Coronary artery (tissue), 2 donors: ENCODE measurements around the gene PARP8.

Experiments
- DNase-seq: peaks from one replicate; pipeline ENCODE4 v3.0.0-alpha.2; 2017; ENCODE audit warnings: low spot score
- H3K27ac ChIP-seq, 2 donors: fragments of 200-600 bp; sonication (generic); one replicate each; pipeline ENCODE4 v1.5.1; 2016 to 2019
- H3K4me3 ChIP-seq: fragments of 200-600 bp; sonication (generic); 2 replicates; pipeline ENCODE4 v1.5.1; 2016; ENCODE audit warnings: mild to moderate bottlenecking, moderate library complexity
- TF ChIP-seq, protein P1 (sequence below): fragments of 200-600 bp; sonication (generic); IDR thresholded peaks from one replicate; pipeline ENCODE4 v1.5.1; 2019; ENCODE audit warnings: antibody characterized with exemption

The PARP8 gene

DNA sequence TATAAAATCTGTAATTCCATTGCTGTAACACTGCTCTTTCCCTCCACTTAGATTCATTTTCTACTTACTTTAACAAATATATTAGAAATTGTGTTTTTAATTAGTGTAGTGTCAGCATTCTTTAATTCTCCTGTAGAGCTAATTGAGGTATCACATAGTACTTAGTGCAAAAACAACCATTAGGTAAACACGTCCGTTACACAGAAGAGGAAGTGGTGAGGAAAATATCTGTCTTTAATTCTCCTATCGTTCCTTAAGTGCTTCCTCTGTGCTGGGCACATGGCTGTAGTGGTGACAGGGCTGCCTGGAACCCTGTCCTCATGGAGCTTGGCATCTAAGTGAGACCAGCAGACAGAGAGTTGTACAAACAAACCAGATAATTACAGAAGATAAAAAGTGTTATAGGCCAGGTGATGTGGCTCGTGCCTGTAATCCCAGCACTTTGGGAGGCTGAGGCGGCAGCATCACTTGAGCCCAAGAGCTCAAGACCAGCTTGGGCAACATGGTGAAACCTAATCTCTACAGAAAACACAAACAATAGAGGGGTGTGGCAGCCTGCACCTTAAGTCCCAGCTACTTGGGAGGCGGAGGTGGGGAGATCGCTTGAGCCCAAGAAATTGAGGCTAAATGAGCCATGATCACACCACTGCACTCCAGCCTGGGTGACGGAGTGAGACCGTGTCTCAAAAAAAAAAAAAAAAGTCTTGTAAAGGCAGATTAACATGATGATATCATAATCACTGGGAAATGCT is 36.4 kb downstream of the PARP8 start:
- no peak for DNase-seq
- TF ChIP-seq, protein P1, sequence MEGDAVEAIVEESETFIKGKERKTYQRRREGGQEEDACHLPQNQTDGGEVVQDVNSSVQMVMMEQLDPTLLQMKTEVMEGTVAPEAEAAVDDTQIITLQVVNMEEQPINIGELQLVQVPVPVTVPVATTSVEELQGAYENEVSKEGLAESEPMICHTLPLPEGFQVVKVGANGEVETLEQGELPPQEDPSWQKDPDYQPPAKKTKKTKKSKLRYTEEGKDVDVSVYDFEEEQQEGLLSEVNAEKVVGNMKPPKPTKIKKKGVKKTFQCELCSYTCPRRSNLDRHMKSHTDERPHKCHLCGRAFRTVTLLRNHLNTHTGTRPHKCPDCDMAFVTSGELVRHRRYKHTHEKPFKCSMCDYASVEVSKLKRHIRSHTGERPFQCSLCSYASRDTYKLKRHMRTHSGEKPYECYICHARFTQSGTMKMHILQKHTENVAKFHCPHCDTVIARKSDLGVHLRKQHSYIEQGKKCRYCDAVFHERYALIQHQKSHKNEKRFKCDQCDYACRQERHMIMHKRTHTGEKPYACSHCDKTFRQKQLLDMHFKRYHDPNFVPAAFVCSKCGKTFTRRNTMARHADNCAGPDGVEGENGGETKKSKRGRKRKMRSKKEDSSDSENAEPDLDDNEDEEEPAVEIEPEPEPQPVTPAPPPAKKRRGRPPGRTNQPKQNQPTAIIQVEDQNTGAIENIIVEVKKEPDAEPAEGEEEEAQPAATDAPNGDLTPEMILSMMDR, result no peak
- no peak overlapping the region for H3K4me3 ChIP-seq
- no peak overlapping the region for H3K27ac ChIP-seq

DNA sequence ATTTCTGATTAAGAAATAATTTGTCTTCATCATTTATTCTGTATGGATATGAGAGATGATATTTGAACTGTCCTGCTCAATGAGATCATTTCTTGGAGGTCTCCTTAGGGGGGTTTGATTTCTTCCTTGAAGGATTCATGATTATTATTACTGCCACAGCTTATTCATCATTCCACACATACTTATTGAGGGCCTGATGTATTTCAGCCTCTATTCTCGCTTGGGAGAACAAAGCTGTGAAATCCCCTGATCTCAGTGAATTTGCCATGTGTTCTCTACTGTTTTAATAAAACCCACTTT is 36.9 kb downstream of the PARP8 start:
- DNase-seq, result no peak
- TF ChIP-seq, protein P1, result no peak
- Histone ChIP-seq H3K4me3 (no peak overlapping the region), H3K27ac (no peak overlapping the region)

DNA sequence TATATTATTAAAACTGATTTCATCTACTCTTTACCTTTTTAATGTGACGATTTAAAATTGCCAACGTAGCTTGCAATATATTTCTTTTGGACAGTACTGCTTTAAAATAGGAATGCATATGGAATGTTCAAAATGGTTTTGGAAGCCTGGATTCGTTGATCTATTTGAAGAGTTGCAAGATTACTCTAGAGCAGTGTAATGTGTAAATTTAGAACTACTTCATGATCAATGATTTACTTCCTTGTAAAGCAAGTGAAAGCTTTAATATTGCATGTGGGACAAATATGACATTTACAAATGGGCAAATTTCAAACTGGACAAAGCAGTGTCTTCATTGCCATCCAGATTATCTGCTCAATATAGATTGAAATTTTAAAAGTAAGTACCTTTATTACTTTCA is 38.3 kb downstream of the PARP8 start:
- no peak overlapping the region for H3K27ac ChIP-seq
- TF ChIP-seq, protein P1, result no peak
- no peak for DNase-seq
- no peak overlapping the region for H3K4me3 ChIP-seq

DNA sequence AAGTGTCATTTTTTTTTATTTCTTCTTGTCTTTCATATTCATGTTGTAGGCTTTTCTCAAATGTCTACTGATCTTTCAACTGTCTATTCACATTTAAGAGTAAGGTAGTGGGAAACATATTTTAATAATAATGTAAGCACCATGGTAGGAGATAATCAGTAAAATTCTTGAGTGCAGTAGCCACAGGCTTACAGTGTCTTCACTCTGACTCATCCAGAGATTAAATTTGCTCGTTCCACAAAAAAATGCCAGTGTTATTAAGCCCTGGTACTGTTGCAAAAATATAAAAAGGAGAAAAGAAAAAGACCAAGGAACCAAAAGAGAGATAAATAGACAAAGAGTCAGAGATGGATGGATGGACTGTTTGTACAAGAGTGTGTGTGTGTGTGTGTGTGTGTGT is 43.0 kb downstream of the PARP8 start:
- H3K4me3 ChIP-seq, result no peak overlapping the region
- no peak overlapping the region for H3K27ac ChIP-seq
- no peak for DNase-seq
- TF ChIP-seq, protein P1, result no peak

DNA sequence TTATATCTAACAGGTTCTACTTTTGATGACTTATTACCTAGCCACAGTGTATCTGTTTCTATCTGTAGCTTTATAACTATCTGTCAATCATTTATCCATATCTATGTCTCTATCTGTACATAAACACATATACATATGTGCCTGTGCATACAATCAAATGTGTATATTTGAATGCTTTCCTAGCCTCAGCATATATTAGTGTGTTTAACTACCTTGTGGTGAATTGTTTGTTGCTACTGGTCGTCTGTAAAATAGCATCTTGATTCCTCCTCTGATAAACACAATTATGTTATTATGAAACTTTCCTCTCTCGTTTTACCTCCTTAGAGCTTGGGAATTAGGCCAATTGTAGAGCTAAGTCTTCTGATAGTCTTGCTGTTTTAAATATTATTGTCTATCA is 44.4 kb downstream of the PARP8 start:
- TF ChIP-seq, protein P1, result no peak
- no peak for DNase-seq
- Histone ChIP-seq H3K4me3 (no peak overlapping the region), H3K27ac (no peak overlapping the region)

DNA sequence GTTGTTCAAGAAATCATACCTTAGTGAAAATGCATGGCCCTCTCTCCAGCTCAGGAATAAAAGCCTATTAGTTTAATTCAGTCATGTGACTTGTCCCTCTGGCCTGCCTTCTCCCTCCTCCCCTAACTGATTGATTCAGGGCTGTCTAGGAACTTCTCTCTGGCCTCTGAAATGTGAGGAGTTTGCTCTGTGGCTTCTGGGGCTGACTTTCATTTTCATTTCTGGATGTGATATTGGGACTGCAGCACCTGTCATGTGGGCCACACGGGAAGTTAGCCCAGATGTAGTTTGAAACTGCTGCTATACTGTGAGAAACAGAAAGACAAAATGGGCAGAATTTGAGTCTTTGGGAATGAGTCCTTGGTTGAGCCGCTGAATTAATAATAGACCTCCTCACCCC is 44.8 kb downstream of the PARP8 start:
- TF ChIP-seq, protein P1, result no peak
- Histone ChIP-seq H3K4me3 (peak overlapping the region; percentile 2), H3K27ac (no peak overlapping the region)
- DNase-seq, result no peak

DNA sequence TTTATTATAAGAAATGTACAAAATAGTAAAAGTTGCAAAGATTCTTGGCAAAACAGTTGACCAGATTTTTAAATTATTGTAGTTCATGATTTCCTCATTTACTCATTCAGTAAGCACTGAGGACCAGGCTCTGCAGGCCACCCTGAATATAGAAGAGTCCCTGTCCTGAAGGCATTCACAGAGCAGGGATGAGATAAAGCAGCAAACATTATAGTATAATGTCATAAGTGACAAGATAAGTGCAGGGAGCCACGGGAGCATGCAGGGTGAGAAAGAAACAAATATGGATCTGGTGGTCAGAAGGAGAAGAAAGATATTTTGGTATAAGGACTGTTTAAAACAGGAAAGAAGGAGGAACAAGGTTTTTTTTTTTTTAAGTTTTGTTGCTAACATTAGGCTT is 46.0 kb downstream of the PARP8 start:
- H3K4me3 ChIP-seq, result no peak overlapping the region
- DNase-seq, result no peak
- TF ChIP-seq, protein P1, result no peak
- H3K27ac ChIP-seq, result no peak overlapping the region
